ENCODE results near the gene SWSAP1. TPM values are rescaled to one million over a fixed set of nuclear protein-coding genes. Genes with fewer than 3 reads are reported as not detected.
"Not testable (repeated sequence)": the region's sequence is repeated elsewhere in the genome, so short reads cannot be mapped to it uniquely, and the experiment has no call there.

SWSAP1 gene
- total RNA-seq, 1 experiment from 2014 or later = 3.0 TPM

GRCh38 chr19:11404588-11405222, 30.2 kb downstream of the SWSAP1 start (continued):
- TF ChIP-seq HMGXB4 (CRISPR knock-in tag; IDR thresholded peaks at IDR 0.05) (no peak), ETV6 (CRISPR knock-in tag; IDR thresholded peaks at IDR 0.05) (no peak), ZNF671 (CRISPR knock-in tag; IDR thresholded peaks at IDR 0.05) (no peak), SMAD3 (CRISPR knock-in tag; IDR thresholded peaks at IDR 0.05; ENCODE audit: borderline replicate concordance) (no peak), AFF4 (CRISPR knock-in tag; IDR thresholded peaks at IDR 0.05; ENCODE audit: borderline replicate concordance) (no peak), NFATC4 (CRISPR knock-in tag; IDR thresholded peaks at IDR 0.05) (no peak), FOXK1 (CRISPR knock-in tag; IDR thresholded peaks at IDR 0.05) (no peak), ZNF425 (CRISPR knock-in tag; conservative IDR thresholded peaks at IDR 0.05) (no peak), USF1 (CRISPR knock-in tag; IDR thresholded peaks at IDR 0.05) (no peak)

- ChIA-PET POLR2A (interaction anchor here (0.6 to 1.8 kb wide), 3 partner anchors 12 to 252 kb away, joined by 4 to 7 read pairs (median 5); partner anchors contain the start of gene RGL3), CTCF (interaction anchor here (0.9 to 3.3 kb wide), 13 partner anchors 12 to 112 kb away, joined by 3 to 66 read pairs (median 5); partner anchors contain the start of genes EPOR, ODAD3, PRKCSH and RGL3)
- TF ChIP-seq ZNF317 (CRISPR knock-in tag; IDR thresholded peaks at IDR 0.05; ENCODE audit: borderline replicate concordance, low read depth) (no peak), SP1 (CRISPR knock-in tag; conservative IDR thresholded peaks at IDR 0.05) (peak; percentile 58), ZBTB43 (CRISPR knock-in tag; IDR thresholded peaks at IDR 0.05) (peak; percentile 38; the same call in 1 of the 2 replicates), ZNF512 (CRISPR knock-in tag; IDR thresholded peaks at IDR 0.05; ENCODE audit: borderline replicate concordance) (no peak), NFYB (CRISPR knock-in tag; conservative IDR thresholded peaks at IDR 0.05; ENCODE audit: low read depth) (0 out of 2 replicates have a peak, but pooled peaks have one; percentile 12)
- DNase-seq (ENCODE audit: low spot score) = peak; percentile 75
- peak; percentile 96 for ATAC-seq
- no peaks in the 10 kb centered on the region for H3K9me3 Mint-ChIP-seq
- no peak overlapping the region for H3K4me3 Mint-ChIP-seq
- H3K36me3 Mint-ChIP-seq = peaks cover 34% of the 10 kb centered on the region
- H3K4me1 Mint-ChIP-seq = no peaks in the 10 kb centered on the region
- no peak overlapping the region for H3K27ac Mint-ChIP-seq
- H3K27me3 Mint-ChIP-seq (ENCODE audit: low read depth) = no peaks in the 10 kb centered on the region
Observed at GRCh38 chr19:11405846-11406643, 31.6 kb downstream of the SWSAP1 start.

- H3K4me3 Mint-ChIP-seq; H3K27ac Mint-ChIP-seq; H3K4me1 Mint-ChIP-seq; H3K9me3 Mint-ChIP-seq; ATAC-seq; DNase-seq (ENCODE audit: low spot score); H3K27me3 Mint-ChIP-seq (ENCODE audit: low read depth): not testable (repeated sequence)
- POLR2A ChIA-PET = interaction anchor here (0.6 to 1.8 kb wide), 3 partner anchors 10 to 99 kb away, joined by 3 to 7 read pairs (median 4); no protein-coding TSS in a partner anchor
- H3K36me3 Mint-ChIP-seq = peaks cover 39% of the 10 kb centered on the region
- CTCF ChIA-PET = interaction anchor here (0.6 to 3.3 kb wide), 11 partner anchors 12 to 113 kb away, joined by 3 to 66 read pairs (median 4); partner anchors contain the start of genes EPOR, ODAD3, PRKCSH and RAB3D
Observed at GRCh38 chr19:11406703-11407236, 32.3 kb downstream of the SWSAP1 start.

Data from WTC11 (cell line).